DMS53 treated with DMSO at 0.1 percent for 48 hours (cell line): Measurements from ENCODE around the gene TTC6.

Experiments used
- DNase-seq: peaks from one replicate; lab custom pipeline; 2025; ENCODE audit not compliant: unreplicated experiment; lab: John Stamatoyannopoulos, UW

Gene TTC6

DNA sequence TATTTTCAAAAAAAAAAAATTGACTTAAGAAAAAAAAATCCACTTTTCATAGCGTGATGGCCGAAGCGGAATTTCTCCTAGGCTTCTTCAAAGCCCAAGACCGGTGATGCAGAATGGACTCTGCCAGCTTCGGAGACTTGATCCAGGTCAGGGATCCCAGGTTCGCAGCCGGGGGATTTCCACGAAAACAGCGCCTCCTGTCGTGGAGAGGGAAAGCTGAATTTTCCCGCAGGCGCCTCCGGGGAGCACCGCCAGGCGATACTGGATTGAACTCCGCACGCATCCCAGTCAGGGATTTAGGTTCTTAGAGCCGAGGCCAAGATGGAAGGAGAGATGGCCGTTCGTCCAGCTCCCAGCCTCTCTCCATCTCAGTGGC, 2.1 kb downstream of the TTC6 start:
- DNase-seq = peak; percentile 71

DNA sequence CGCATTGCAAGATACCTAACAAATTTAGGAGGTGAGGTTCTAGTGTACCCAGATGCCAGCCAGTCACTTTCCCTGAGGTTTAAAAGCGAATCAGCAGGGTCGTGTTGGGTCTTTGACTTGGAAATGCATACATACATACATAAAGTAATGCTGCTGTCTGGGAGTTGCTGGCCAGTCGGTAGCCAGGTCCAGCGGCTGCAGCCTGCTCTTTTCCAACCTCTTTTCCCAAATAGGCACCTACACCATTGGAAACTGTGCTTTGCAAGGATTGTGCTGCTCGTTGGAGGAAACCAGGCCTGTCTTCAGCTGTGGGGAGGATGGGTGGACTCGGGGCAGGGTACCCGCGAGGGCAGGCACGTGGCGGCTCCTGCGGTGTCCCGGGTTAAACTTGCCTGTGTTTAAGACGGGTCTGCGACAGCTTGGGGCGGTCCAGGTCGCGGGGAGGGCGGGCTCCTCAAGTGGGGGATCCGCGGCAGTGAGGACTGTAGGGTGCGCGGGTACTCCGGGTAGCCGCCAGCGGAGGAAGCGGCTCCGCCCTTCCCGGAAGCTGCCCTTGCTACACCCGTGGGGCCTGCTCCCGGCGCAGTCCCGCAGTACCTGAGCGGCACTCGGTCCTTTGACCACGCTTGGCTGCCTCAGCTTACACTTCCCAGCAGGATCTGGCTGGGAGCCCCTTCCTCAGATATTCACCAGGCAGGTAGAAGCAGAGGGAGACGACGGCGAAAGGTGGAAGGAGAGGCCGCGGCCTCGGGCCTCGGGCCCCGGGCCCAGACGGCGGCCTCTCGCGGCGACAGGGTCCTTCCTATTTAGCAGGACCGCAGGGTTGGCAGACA, 2.7 kb downstream of the TTC6 start:
- peak; percentile 71 for DNase-seq

DNA sequence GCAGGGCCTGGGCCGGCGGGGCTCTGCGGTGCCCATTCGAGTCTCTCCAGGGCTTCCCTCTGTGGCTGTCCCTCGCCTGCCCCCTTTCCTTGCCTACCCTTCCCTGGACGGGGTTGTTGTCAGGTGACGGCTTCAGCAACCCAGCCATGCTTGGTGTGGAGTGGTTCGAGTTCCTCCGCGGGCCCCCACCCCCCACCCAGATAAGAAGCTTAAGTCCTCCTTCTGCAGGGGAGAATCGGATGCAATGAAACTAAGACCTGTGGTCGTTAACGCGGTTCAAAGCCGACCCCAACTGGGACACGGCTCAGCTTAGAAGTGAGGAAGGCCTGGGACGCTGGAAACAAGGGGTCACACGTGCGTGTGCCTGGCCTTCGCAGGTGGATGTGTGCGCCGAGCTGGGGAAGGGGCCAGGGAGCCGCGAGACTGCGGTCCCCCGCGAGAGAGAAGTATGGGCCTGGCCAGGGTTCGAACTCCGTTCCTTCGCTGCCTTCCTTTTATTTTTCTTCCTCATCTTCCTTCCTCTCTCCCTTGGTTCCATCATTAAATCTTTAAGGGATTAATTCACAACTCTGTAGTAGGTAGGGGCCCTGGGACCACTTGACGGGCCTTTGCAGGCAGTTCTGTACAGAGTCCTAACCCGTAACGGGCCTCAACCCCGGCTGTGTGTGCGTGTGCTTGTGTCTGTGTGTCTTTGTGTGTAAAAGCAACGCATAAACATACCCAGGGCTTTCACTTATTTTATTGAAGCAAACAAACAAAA, 3.5 kb downstream of the TTC6 start:
- no peak for DNase-seq

DNA sequence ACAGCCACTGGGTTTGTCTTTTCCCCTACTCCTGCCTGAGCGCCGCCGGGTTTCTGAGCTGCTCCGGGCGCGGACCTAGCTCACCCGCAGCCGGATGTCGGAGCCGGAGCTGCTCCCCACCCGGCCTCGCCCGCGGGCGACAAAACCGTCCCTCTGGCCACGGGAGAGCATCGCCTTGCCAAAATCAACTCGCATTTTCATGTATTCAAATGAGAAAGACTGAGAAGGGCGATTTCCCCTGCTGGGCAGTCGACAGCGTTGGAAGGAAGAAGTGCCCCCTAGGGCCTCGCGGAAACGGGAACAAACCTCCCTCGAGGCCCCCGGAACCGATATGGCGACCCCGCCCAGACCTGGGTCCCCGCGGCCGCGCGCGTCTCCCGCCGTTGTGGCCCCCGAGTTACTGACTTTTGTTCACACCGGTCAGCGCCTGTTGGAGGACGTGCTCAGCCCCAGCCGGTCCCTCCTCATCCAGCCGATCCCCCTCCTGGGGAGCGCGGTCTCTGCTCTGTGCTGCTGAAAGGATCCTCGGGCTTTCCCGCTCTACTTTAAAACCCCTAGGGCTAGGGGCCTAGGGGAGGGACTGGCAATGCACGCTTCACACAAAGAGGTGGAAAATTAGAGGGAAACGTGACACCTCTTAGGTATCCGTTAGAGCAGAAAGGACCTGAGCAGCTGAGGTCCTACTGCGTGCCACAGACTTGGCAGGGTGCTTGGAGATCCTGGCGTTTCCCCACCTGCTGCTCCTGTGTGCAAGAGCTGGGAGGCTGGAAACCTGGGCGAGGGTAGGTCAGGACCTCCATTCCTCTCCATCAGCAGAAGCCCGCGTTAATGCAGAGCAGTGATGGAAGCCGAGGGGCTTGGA, 4.3 kb downstream of the TTC6 start:
- DNase-seq = peak; percentile 9

DNA sequence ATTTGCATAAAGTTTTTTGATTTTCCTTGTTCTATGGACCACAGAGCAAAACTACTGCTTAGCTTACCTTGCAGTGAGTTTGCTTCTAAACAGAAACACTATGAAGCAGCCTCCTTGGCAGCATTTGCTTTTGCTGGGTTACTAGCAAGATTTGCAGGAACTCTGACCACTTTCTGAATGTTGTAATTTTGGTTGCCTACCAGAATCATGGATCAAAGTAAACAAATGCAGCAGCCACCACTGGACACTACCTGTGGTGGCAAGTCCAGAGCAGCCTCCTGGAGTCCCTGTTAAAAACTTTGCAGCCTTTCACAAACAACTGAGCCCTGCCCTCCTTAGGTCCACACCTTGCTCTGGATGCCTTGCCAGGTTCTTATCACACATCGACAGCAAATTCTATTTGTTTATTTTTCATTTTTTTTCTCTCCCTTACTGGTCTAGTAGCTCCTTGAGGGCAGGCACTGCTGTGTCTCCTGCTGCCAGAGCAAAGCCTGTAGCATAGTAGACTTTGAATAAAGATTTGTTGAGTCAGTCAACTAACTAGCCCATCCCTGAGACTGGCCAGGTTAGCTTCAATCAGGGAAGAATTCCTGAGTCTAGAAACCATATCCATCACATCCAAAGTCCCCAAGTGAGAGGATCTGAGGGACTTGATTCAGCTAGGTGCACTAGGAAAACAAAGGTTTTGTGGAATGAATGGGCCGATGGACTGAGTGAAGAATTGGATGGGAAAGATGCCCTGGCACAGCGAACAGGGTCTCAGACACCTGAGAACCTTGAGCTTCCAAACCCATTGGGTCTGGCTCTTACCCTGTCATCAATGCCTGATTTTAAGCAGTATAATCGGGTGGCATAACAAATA, 5.7 kb downstream of the TTC6 start:
- DNase-seq = no peak

DNA sequence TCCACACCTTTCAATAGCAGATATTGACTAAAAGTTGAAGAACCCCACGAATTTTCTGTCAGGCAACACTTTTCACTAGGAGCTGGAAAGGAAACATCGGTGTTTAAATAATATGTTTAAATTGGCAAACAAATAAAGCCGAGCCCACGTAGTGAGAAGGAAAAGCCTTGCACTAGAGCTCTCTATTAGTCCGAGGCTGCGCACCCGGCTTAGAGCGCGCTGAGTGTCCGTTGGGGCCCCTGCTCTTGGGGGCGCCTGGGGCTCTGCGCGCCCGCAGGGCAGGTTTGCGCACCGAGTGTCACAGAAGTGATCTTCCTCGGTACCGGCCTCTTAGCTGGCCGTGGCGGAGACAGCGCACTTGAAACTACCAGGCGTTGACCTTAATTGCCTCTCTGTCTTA, 6.4 kb downstream of the TTC6 start:
- DNase-seq = no peak

DNA sequence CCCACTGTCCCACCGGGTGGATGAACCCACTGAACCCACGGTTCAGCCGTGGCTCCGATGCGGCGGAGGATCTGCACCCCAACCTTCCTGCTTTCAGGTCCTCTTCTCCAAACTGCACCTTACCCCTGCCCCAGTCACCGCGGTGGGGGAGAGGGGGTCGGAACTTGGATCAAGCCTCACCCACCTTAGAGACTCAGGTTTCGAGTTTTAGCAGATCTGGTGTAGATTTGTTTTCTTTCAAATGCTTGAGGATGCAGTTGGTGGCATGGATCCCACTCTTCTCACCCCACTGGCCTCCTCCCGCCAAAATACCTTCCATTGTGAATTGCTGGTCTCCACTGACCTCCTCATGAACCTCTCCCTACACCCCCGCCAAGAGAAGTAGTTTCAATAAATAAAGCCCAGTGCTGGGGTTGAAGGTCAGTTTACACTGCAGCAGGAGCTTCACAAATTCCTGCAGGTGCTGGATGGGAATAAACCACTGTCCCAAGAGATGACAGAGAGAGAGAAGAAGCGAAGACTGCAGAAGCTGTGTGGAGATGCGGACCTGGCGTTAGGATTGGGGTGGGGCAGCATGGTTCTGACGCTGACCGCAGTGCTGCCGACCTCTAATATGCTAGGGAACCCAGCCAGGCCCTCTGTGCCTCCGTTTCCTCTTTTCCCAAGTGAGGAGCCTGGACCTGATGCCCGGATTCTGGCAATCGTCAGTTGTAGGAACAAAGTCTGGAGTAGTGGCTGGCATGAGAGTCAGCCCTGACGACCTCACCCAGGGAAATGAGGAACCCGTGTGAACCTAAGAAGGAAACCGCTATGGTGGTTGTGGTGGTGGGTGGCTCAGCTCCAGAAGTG, 7.4 kb downstream of the TTC6 start:
- no peak for DNase-seq

DNA sequence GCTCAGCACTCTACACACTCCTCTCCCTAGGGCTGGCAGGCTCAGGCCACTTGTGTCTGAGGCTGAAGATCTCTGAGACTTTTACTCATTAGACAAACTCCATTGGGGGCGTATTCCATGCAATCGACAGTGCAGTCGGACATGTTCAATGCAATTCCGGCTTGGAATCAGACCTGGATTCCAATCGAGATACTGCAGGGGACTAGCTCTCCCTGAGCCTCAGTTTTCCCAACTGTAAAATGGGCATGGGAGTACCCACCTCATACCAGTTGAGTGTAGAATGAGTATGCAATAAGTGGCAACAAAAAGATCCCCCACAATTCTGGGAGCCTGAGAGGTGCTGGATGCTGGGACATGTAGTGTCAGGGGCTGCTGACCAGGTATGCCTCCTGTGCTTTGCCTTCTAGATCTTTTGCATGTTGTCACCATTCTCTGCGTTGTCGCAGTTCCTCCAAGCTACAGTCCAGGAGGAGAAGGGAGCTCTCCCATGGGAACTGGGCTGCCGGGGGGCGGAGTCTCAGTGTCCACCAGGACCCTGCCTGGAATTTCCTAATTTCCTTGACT, 8.3 kb downstream of the TTC6 start:
- DNase-seq = no peak

DNA sequence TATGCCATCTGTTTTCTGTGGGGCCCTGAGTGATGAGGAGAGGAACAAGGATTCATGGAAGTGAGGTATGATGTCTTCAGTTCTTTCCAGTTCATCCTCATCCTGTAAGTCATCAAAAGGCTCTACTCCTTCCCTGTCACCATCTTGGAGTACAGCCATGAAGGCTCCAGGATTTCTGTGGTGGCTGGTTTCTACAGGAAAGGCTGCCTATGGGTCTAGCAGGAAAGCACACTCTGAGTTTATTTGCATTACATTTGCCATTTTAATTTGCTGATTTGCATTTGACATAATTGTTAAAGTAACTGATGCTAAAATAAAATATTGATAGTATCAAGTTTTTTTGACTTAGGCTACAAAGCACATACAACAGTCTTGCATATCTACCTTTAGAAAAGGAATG, 11.2 kb downstream of the TTC6 start:
- DNase-seq = no peak

DNA sequence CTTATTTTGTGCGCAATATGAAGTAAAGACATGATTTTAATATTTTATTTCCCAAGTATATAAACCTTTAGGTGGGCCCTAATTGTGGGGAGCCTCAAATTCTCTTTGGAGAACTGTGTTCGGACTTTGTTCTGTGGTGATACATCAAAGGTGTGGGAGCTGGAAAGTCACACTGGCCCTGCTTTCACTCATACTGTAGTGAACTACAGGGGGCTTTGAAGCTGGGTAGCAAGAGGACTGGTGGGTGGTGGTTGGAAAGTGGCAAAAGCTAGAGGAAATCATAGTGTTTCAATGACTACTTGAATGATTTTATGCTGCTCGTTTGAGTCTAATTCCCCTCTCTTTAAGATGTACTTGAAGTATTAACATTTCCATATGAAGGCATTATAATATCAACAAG, 13.2 kb downstream of the TTC6 start:
- no peak for DNase-seq

DNA sequence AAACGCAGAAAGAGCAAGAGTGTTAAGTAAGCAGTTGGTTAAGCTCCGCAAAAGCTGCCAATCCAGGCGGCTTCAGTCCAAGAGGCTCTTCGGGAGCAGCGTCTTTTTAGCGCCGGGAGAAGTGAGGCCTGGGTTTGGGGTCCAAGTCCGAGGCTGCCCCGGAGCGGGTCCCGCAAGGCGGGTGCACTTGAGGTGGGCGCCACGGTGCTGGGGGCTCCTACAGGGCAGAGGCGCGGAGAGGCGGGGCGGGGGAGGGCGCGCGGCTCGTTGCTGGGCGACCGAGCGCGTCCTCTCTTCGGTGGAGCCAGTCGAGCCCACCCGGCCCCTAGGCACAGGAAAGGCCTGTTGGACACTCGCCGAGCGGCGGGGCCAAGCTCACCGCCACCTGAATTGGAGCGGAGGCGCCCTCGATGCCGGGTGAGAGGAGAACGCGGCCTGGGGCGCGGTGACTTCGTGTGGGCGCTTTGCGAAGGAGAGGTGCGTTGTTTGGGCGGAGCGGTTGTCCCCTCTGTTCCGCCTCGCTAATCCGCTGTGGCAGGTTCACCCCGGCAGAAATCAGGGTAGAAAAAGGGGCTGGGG, 15.6 kb downstream of the TTC6 start:
- no peak for DNase-seq

DNA sequence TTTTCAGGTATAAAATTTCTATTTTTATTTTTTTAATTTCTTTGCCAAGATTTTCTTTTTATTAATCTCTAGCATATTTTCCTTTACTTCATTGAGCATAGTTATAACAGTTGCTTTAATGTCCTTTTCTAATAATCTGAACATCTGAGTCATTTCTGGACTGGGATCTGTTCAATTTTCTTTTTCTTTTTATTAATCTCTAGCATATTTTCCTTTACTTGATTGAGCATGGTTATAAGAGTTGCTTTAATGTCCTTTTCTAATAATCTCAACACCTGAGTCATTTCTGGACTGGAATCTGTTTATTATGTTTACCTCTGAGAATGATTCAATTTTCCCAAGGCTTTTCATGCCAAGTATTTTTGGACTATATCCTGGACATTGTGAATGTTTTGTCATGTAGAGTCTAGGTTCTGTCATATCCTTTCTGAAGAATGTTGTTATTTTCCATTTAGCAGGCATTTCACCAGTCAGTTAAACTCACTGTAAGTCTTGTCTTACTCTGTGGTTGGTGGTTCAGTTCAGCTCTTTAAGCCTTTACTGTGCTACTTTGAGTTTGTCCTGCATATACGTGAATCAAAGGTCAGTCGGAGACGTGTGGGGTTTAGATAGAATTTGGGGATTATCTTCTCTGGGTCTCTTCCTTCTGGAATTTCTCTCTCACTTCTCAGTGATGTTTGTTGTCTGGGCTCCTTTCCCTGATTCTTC, 20.3 kb downstream of the TTC6 start:
- DNase-seq = no peak

DNA sequence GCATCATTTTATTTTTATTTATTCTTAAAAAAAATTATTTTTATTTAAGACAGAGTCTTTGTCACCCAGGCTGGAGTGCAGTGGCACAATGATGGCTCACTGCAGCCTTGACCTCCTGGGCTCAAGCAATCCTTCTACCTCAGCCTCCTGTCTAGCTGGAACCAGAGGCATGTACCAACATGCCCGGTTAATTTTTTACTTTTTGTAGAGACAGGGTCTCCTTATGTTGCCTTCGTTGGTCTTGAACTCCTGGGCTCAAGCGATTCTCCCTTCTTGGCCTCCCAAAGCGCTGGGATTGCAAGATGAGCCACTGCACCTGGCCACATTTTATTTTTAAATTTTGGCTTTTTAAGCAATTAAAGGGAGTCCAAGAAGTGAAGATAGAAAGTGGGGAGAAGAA, 21.4 kb downstream of the TTC6 start:
- no peak for DNase-seq

DNA sequence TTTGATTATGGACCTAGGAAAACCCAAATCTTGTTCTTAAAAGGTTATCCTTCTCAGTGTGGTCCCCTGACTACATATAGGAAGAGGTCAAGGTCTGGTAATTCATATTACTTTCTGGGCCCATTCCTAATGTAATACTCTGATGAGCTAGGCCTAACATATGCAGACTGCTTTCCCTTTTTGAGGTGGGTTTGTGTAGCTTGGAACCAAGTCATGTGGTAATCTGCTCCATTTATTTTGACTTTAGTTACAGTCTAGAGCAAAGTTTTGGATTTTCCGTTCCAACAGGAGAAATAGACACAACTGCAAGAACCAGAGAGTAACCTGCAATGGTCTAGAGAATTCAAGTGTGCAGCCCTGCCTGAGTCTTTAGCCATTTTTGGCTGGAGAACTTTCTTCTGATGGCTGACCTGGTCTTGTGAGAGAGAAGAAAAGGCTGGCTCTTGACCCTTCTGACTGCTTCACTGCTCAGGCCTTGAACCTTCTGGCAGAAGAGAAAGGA, 22.5 kb downstream of the TTC6 start:
- DNase-seq = no peak

DNA sequence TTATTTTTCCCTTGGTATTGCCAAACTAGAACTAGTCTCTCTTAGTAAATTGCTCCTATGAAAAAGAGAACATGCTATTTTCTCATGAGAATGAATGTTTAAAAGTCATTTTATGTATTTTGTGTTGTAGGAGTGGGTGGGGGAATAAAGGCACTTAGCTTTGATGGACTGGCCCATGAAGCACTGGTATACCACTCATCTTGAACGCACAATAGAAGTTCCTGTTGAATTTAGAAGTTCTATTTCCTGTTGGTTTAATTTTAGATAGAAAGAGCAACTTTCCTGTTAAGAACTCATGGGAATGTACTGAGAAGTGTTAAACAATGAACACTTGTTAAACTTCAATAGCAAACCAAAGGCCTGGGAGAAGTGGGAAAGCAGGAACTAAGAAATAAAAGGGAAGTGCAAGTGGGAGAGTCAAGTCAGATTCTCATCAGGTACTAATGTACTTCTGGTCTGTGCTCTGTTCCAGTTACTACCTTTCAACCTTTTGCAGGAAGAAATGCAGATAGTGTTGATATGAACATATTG, 23.1 kb downstream of the TTC6 start:
- no peak for DNase-seq

DNA sequence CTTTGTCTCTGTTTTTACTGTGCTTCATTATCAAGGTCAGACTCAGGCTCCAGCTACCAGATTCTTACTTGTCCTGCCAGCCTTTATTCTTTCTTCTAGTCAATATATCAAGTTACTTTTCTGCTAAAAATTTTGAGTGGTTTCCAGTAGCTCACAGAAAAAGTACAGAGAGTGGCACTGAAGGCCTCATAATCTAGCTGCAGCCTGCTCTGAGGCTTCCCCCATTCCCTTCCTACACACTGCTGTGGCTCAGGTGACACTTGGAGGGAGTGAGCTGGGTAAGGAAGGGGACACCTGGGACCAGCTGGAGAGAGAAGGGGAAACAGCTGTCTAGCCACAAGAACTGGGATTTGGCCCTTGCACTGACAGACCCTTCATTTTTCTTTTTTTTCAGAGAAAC, 25.4 kb downstream of the TTC6 start:
- DNase-seq = no peak

DNA sequence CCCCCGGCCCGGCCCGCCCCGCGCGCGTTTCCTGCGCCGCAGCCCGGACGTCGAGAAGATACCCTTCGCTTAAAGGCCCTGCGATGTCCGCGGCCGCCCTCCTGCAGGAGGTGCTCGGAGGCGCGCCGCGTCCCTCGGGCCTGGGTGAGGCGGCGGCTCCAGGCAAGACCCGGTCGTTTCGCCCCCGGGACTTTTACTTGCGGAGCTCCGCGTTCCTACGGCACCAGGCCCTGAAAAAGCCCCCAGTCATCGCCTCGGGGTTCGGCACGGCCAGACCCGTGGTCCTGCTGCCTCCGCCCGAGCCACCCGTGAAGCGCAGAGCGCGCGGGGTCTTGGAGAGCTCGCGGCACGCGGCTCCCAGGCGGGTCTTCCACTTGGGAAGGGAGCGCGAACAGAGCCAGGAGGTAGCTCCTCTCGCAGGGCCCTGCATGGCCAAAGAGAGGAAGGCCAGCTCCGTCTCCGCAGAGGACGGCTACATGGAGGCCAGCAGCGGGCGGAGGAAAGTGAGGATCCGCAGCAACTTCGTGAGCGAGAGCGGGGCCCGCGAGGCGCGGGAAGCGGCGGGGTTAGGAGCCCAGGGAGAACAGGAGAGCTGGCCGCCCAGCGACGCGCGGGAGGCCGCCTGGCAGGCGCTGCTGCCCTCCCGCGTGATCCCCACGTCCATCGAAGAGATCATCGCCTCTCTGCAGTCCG, 26.9 kb downstream of the TTC6 start:
- no peak for DNase-seq
